ENCODE data around the gene SAA1. TPM values are rescaled to one million over a fixed set of nuclear protein-coding genes. Genes with fewer than 3 reads are reported as not detected.
A peak's percentile ranks its signal among the peaks of the same experiment; 100 is the strongest.

The SAA1 gene
- total RNA-seq (1 to 10 TPM in 4 of 9 donors, not detected in 5; 1.4 to 8.6 (median 2.3) TPM), polyA plus RNA-seq (1 to 10 TPM; 6.0 to 7.2 TPM)
- long read RNA-seq, donor 1: 0 reads
- long read RNA-seq, donor 2: 0 reads
- long read RNA-seq, donor 3, partial matches to known transcripts: 0 of 1 reads
- long read RNA-seq, donor 3, other reads (novel, unspliced or antisense): 0 of 1 reads

GRCh38 chr11:18265949-18266348 lies at the start of gene SAA1:
Gene SAA1 (plus strand): TSS chr11:18266264. CDS start chr11:18266888, 624 bp downstream.
- H3K9me3 ChIP-seq: no peaks in the 10 kb centered on the region
- no peak for DNase-seq
- no peak for ATAC-seq
- H3K36me3 ChIP-seq: no peaks in the 10 kb centered on the region
- intact Hi-C loops (cut with DNase I): no loop called here
- H3K27ac ChIP-seq: no peak within 1 kb of the TSS
- TF ChIP-seq POLR2A (IDR thresholded peaks at IDR 0.05): no peak
- TF ChIP-seq, protein P1, sequence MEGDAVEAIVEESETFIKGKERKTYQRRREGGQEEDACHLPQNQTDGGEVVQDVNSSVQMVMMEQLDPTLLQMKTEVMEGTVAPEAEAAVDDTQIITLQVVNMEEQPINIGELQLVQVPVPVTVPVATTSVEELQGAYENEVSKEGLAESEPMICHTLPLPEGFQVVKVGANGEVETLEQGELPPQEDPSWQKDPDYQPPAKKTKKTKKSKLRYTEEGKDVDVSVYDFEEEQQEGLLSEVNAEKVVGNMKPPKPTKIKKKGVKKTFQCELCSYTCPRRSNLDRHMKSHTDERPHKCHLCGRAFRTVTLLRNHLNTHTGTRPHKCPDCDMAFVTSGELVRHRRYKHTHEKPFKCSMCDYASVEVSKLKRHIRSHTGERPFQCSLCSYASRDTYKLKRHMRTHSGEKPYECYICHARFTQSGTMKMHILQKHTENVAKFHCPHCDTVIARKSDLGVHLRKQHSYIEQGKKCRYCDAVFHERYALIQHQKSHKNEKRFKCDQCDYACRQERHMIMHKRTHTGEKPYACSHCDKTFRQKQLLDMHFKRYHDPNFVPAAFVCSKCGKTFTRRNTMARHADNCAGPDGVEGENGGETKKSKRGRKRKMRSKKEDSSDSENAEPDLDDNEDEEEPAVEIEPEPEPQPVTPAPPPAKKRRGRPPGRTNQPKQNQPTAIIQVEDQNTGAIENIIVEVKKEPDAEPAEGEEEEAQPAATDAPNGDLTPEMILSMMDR (IDR thresholded peaks at IDR 0.05): no peak
- no peaks in the 10 kb centered on the region for H3K27me3 ChIP-seq
- H3K4me1 ChIP-seq: peaks cover 0 to 8% (median 0%) of the 10 kb centered on the region in 12 donors
- no peak within 1 kb of the TSS for H3K4me3 ChIP-seq
- 54 to 63% (median 58%) methylated on average over 7 to 8 of the region's 8 CpGs for WGBS, 4 donors

DNA sequence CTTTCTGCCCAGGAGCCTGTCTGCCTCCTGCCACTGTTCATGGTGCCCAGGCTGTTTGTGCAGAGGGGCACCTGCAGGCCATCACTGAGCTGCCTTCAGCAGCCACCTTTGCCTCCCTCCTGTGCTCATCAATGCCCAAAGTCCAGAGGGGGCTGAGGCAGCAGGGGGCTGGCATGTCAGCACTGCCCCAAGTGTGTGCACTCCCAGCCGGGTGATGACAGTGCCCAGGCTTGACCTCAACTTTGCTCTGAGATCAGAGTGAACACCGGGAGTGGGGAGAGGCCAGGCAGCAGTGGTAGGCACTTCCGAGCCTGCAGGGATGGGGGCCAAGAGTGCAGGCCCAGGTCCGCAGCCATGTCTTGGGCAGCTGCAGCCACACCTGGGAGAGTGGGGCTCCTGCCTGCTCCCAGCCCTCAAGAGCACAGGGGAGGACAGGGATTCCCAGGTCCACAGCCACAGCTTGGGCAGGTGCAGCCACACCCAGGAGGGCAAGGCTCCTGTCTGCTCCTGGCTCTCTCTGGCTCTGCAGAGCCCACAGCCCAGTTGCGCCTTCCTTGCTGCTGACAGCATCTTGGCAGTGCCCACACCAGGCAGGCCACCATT lies 44.7 kb upstream of the SAA1 start:
- Histone ChIP-seq H3K4me3 (no peak overlapping the region), H3K9me3 (peaks cover 0 to 5% (median 0%) of the 10 kb centered on the region in 12 donors), H3K27me3 (no peaks in the 10 kb centered on the region), H3K36me3 (no peaks in the 10 kb centered on the region), H3K27ac (no peak overlapping the region), H3K4me1 (no peaks in the 10 kb centered on the region)
- intact Hi-C loops (cut with DNase I): no loop called here
- 70 to 100% (median 78%) methylated on average over 2 to 5 of the region's 5 CpGs for WGBS, 4 donors
- DNase-seq (no peak), ATAC-seq (peak in 1 of 4 donors; percentile 33)
- TF ChIP-seq, protein P1 (IDR thresholded peaks at IDR 0.05): no peak
- TF ChIP-seq POLR2A (IDR thresholded peaks at IDR 0.05): no peak

GRCh38 chr11:18222814-18223421 lies 43.1 kb upstream of the SAA1 start:
- Histone ChIP-seq H3K4me1 (no peaks in the 10 kb centered on the region), H3K36me3 (no peaks in the 10 kb centered on the region), H3K27me3 (no peaks in the 10 kb centered on the region), H3K4me3 (no peak overlapping the region), H3K27ac (no peak overlapping the region), H3K9me3 (peaks cover 0 to 5% (median 0%) of the 10 kb centered on the region in 12 donors)
- ATAC-seq: peak in 1 of 4 donors; percentile 29
- DNase-seq: no peak
- 88 to 94% (median 91%) methylated on average over 3 of the region's 3 CpGs for WGBS, 4 donors
- intact Hi-C loops (cut with DNase I): no loop called here
- no peak for TF ChIP-seq POLR2A (IDR thresholded peaks at IDR 0.05)
- TF ChIP-seq, protein P1 (IDR thresholded peaks at IDR 0.05): no peak

DNA sequence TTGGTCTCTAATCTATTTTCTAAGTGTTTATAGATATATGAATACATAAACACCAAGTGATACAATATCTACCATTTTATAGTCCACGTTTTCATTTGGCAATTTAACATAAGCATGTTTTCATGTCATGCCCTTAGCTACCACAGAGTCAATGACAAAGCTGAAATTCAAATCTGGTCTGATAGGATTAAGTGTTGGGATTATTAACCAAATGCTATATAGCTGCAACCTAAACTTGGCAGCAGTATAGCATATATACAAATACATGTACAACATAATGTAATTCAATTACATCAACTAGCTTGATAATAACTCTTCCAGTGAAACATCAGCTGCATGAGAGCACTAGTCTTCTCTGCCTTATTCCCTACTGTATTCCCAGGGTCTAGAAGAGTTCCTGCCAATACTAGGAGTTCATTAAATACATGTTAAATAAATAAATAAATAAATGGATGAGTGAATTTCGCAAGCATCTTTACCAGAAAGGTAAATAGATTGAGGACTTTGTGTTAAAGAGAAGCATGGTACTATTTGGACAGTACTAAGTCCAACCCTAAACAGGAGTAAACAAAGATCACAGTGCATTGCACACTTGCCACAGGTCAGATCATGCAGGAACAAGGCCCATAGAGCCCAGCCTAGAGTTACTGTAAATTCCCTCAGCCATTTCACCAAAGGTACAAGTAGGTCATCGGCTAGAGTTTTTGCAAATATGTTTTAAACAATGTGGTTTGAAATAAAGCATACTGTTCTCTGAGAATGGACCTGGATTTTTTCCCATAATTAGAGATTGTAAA lies 42.3 kb upstream of the SAA1 start:
- Histone ChIP-seq H3K9me3 (peaks cover 0 to 5% (median 0%) of the 10 kb centered on the region in 12 donors), H3K27me3 (no peaks in the 10 kb centered on the region), H3K27ac (no peak overlapping the region), H3K4me3 (no peak overlapping the region), H3K4me1 (no peaks in the 10 kb centered on the region), H3K36me3 (no peaks in the 10 kb centered on the region)
- intact Hi-C loops (cut with DNase I): no loop called here
- whole genome bisulfite sequencing, 4 donors: 44 to 83% (median 61%) methylated on average over 3 of the region's 3 CpGs
- DNase-seq (no peak), ATAC-seq (no peak)
- TF ChIP-seq, protein P1 (IDR thresholded peaks at IDR 0.05): no peak
- TF ChIP-seq POLR2A (IDR thresholded peaks at IDR 0.05): no peak
